Fibroblast of villous mesenchyme (primary cell): Measurements from ENCODE around the gene CDH9. TPM values are rescaled to one million over a fixed set of nuclear protein-coding genes. Genes with fewer than 3 reads are reported as not detected.

Experiments used
- DNase-seq: peaks from one replicate; pipeline ENCODE4 v3.0.0-alpha.2; 2010; ENCODE audit warnings: low read depth
- H3K4me3 ChIP-seq: 2 replicates; pipeline ENCODE4 v1.5.1; 2011; ENCODE audit warnings: low read depth, mild to moderate bottlenecking, low read length
- total RNA-seq: library from RNA; depleted of rRNA; stranded (reverse); fragments of >200 nt; gene quantifications from 2 replicates; pipeline ENCODE4 v1.2.3, GENCODE V29; 2012
- TF ChIP-seq, protein P1 (sequence below): IDR thresholded peaks from 2 replicates; pipeline ENCODE4 v1.5.1; 2012; ENCODE audit warnings: low read depth, mild to moderate bottlenecking, low read length; ENCODE audit not compliant: insufficient read depth

CDH9 gene
- total RNA-seq, 1 donor = not detected

DNA sequence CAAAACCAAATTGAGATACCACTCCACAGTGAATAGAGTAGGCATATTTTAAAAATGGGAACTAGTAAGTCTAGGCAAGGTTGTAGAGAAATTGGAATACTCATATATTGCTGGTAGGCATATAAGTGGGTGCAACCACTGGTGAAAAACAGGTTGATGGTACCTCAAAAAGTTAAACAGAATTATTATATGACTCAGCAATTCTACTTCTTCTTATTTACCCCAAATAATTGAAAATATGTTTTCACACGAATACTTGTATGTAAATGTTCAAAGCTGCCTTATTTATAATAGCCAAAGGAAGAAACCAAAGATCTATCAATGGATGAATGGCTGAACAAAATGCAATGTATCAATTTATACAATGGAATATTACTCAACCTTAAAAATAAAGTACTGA is 79.1 kb downstream of the CDH9 start:
- H3K4me3 ChIP-seq = no peak overlapping the region
- TF ChIP-seq, protein P1, sequence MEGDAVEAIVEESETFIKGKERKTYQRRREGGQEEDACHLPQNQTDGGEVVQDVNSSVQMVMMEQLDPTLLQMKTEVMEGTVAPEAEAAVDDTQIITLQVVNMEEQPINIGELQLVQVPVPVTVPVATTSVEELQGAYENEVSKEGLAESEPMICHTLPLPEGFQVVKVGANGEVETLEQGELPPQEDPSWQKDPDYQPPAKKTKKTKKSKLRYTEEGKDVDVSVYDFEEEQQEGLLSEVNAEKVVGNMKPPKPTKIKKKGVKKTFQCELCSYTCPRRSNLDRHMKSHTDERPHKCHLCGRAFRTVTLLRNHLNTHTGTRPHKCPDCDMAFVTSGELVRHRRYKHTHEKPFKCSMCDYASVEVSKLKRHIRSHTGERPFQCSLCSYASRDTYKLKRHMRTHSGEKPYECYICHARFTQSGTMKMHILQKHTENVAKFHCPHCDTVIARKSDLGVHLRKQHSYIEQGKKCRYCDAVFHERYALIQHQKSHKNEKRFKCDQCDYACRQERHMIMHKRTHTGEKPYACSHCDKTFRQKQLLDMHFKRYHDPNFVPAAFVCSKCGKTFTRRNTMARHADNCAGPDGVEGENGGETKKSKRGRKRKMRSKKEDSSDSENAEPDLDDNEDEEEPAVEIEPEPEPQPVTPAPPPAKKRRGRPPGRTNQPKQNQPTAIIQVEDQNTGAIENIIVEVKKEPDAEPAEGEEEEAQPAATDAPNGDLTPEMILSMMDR = no peak
- no peak for DNase-seq

GRCh38 chr5:26955161-26955560 is 83.2 kb downstream of the CDH9 start:
- TF ChIP-seq, protein P1 = no peak
- no peak overlapping the region for H3K4me3 ChIP-seq
- DNase-seq = no peak

- TF ChIP-seq, protein P1 = no peak
- DNase-seq = no peak
- H3K4me3 ChIP-seq = no peak overlapping the region
These were observed 89.5 kb downstream of the CDH9 start for GRCh38 chr5:26948921-26949320.

- TF ChIP-seq, protein P1 = no peak
- H3K4me3 ChIP-seq = no peak overlapping the region
- no peak for DNase-seq
These were observed 92.5 kb downstream of the CDH9 start for GRCh38 chr5:26945901-26946300.

- H3K4me3 ChIP-seq = no peak overlapping the region
- no peak for DNase-seq
- TF ChIP-seq, protein P1 = no peak
These were observed 95.9 kb downstream of the CDH9 start for GRCh38 chr5:26942481-26942880.

GRCh38 chr5:26940994-26941393 is 97.4 kb downstream of the CDH9 start:
- H3K4me3 ChIP-seq = no peak overlapping the region
- TF ChIP-seq, protein P1 = no peak
- no peak for DNase-seq

GRCh38 chr5:26932238-26932637 is 106.1 kb downstream of the CDH9 start:
- H3K4me3 ChIP-seq = no peak overlapping the region
- no peak for DNase-seq
- TF ChIP-seq, protein P1 = no peak
